Neural cell (in vitro differentiated cells): ENCODE data around the gene TNS1. TPM values are rescaled to one million over a fixed set of nuclear protein-coding genes. Genes with fewer than 3 reads are reported as not detected.
A peak's percentile ranks its signal among the peaks of the same experiment; 100 is the strongest.

Source experiments
- H2AFZ ChIP-seq: fragments of 200-600, 300-800 bp; sonication (generic), shearing (Covaris generic); 2 replicates; pipeline ENCODE4 v1.6.0; 2014; ENCODE audit warnings: low read depth, mild to moderate bottlenecking, antibody characterized with exemption, low read length, moderate library complexity
- H3F3A ChIP-seq: fragments of 200-600 bp; shearing (Covaris generic); 2 replicates; pipeline ENCODE4 v1.6.1; 2016; ENCODE audit warnings: mild to moderate bottlenecking, moderate library complexity, mixed read lengths, antibody characterized with exemption, low read length; ENCODE audit not compliant: insufficient read depth, poor library complexity, severe bottlenecking
- H3K27ac ChIP-seq: fragments of 200-600, 300-800 bp; sonication (generic), shearing (Covaris generic); 2 replicates; pipeline ENCODE4 v1.5.1; 2014; ENCODE audit warnings: mild to moderate bottlenecking, low read length, moderate library complexity
- H3K27me3 ChIP-seq: fragments of 300-800, 200-600 bp; sonication (generic), shearing (Covaris generic); 2 replicates; pipeline ENCODE4 v1.6.0; 2014; ENCODE audit warnings: mild to moderate bottlenecking, low read depth, low read length, moderate library complexity; ENCODE audit not compliant: insufficient read depth
- H3K36me3 ChIP-seq: fragments of 300-800, 200-600 bp; sonication (generic), shearing (Covaris generic); 2 replicates; pipeline ENCODE4 v1.5.1; 2014; ENCODE audit warnings: mild to moderate bottlenecking, antibody characterized with exemption, low read length, moderate library complexity; ENCODE audit not compliant: insufficient read depth
- H3K4me2 ChIP-seq: fragments of 300-800, 200-600 bp; sonication (generic), shearing (Covaris generic); 2 replicates; pipeline ENCODE4 v1.6.0; 2014; ENCODE audit warnings: mild to moderate bottlenecking, low read length
- H3K4me3 ChIP-seq: fragments of 300-800, 200-600 bp; sonication (generic), shearing (Covaris generic); 2 replicates; pipeline ENCODE4 v1.5.1; 2014; ENCODE audit warnings: mild to moderate bottlenecking, low read length, moderate library complexity
- H3K79me2 ChIP-seq: fragments of 200-600 bp; shearing (Covaris generic); replicated peaks from 2 replicates; pipeline ENCODE4 v1.6.0; 2014; ENCODE audit warnings: mild to moderate bottlenecking, low read length, moderate library complexity; ENCODE audit not compliant: insufficient read depth
- H3K9ac ChIP-seq: fragments of 300-800, 200-600 bp; sonication (generic), shearing (Covaris generic); 2 replicates; pipeline ENCODE4 v1.6.1; 2016; ENCODE audit warnings: mild to moderate bottlenecking, low read length, mixed read lengths
- H3K9me2 ChIP-seq: fragments of 200-600 bp; shearing (Covaris generic); 2 replicates; pipeline ENCODE4 v1.6.1; 2016; ENCODE audit warnings: mild to moderate bottlenecking, low read length, mixed read lengths; ENCODE audit not compliant: insufficient read depth
- H3K9me3 ChIP-seq: fragments of 200-600, 300-800 bp; sonication (generic), shearing (Covaris generic); 2 replicates; pipeline ENCODE4 v1.6.1; 2016; ENCODE audit warnings: mild to moderate bottlenecking, mixed run types, low read length, moderate library complexity, mixed read lengths
- H4K20me1 ChIP-seq: fragments of 200-600 bp; shearing (Covaris generic); 2 replicates; pipeline ENCODE4 v1.6.1; 2016; ENCODE audit warnings: mild to moderate bottlenecking, mixed run types; ENCODE audit not compliant: insufficient read depth
- EP300 ChIP-seq: fragments of 450-650 bp; conservative IDR thresholded peaks from 2 replicates; pipeline ENCODE4 v1.6.1; 2014; ENCODE audit warnings: antibody characterized with exemption, mild to moderate bottlenecking, moderate library complexity; ENCODE audit not compliant: poor library complexity, severe bottlenecking
- EZH2 ChIP-seq: fragments of 200-600, 300-800 bp; shearing (Covaris generic), sonication (generic); IDR thresholded peaks from 2 replicates; pipeline ENCODE4 v1.6.1; 2014; ENCODE audit warnings: antibody characterized with exemption, low read length, borderline replicate concordance, mild to moderate bottlenecking; ENCODE audit not compliant: insufficient read depth, poor library complexity, severe bottlenecking
- MXI1 ChIP-seq: fragments of 450-650 bp; conservative IDR thresholded peaks from 2 replicates; pipeline ENCODE4 v1.6.1; 2014; ENCODE audit warnings: antibody characterized with exemption, mild to moderate bottlenecking; ENCODE audit not compliant: poor library complexity, severe bottlenecking
- POLR2AphosphoS5 ChIP-seq: IDR thresholded peaks from 2 replicates; pipeline ENCODE4 v1.6.1; 2012
- RAD21 ChIP-seq: fragments of 450-650 bp; conservative IDR thresholded peaks from 2 replicates; pipeline ENCODE4 v1.6.1; 2014; ENCODE audit warnings: antibody characterized with exemption, mild to moderate bottlenecking, moderate library complexity
- SMC3 ChIP-seq: fragments of 450-650 bp; conservative IDR thresholded peaks from 2 replicates; pipeline ENCODE4 v1.6.1; 2014; ENCODE audit warnings: antibody characterized with exemption, mild to moderate bottlenecking, moderate library complexity; ENCODE audit not compliant: poor library complexity
- TAF1 ChIP-seq: IDR thresholded peaks from 2 replicates; pipeline ENCODE4 v1.6.1; 2012; ENCODE audit warnings: low read depth
- polyA plus RNA-seq: library from polyadenylated mRNA; depleted of rRNA; stranded (reverse); fragments of >200 nt; gene quantifications from 2 replicates; pipeline ENCODE4 v1.2.3, GENCODE V29; 2014
- TF ChIP-seq, protein P1 (sequence below): IDR thresholded peaks from 2 replicates; pipeline ENCODE4 v1.6.1; 2012; ENCODE audit warnings: borderline replicate concordance
- TF ChIP-seq, protein P2 (sequence below): fragments of 450-650 bp; IDR thresholded peaks from 2 replicates; pipeline ENCODE4 v1.5.1; 2014; ENCODE audit warnings: antibody characterized with exemption, mild to moderate bottlenecking, moderate library complexity; ENCODE audit not compliant: poor library complexity, severe bottlenecking

TNS1 gene
- polyA plus RNA-seq, 1 donor from 2014 or later, result 1.5 TPM

DNA sequence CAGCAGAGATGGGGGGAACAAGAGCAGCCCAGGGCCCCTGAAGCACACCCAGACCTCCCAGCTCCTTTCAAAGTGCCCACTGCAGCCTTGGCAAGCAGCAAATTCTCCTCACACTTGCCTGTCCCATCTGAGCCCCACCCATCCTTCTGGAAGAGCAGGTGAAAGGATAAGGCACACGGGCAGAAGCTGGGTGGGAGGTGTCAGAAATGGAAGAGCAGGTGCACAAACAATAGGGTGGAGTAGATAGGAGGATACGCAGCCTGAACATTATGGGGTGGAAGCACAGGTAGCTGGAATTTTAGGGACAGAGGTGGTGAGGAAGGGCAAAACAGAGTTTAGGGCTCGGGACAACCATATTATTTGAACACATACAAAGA is 69.2 kb downstream of the TNS1 start:
- no peaks in the 10 kb centered on the region for H3K79me2 ChIP-seq
- H3K4me3 ChIP-seq, result no peak overlapping the region
- no peaks in the 10 kb centered on the region for H3K27me3 ChIP-seq
- H3K9me2 ChIP-seq, result no peaks in the 10 kb centered on the region
- H3K4me2 ChIP-seq, result no peak overlapping the region
- peak overlapping the region; percentile 48 for H3K27ac ChIP-seq
- H3K36me3 ChIP-seq, result no peaks in the 10 kb centered on the region
- no peak overlapping the region for H2AFZ ChIP-seq
- TF ChIP-seq EZH2 (no peak), RAD21 (no peak), MXI1 (no peak), POLR2AphosphoS5 (no peak), EP300 (no peak), SMC3 (no peak), TAF1 (no peak)
- TF ChIP-seq, protein P1, sequence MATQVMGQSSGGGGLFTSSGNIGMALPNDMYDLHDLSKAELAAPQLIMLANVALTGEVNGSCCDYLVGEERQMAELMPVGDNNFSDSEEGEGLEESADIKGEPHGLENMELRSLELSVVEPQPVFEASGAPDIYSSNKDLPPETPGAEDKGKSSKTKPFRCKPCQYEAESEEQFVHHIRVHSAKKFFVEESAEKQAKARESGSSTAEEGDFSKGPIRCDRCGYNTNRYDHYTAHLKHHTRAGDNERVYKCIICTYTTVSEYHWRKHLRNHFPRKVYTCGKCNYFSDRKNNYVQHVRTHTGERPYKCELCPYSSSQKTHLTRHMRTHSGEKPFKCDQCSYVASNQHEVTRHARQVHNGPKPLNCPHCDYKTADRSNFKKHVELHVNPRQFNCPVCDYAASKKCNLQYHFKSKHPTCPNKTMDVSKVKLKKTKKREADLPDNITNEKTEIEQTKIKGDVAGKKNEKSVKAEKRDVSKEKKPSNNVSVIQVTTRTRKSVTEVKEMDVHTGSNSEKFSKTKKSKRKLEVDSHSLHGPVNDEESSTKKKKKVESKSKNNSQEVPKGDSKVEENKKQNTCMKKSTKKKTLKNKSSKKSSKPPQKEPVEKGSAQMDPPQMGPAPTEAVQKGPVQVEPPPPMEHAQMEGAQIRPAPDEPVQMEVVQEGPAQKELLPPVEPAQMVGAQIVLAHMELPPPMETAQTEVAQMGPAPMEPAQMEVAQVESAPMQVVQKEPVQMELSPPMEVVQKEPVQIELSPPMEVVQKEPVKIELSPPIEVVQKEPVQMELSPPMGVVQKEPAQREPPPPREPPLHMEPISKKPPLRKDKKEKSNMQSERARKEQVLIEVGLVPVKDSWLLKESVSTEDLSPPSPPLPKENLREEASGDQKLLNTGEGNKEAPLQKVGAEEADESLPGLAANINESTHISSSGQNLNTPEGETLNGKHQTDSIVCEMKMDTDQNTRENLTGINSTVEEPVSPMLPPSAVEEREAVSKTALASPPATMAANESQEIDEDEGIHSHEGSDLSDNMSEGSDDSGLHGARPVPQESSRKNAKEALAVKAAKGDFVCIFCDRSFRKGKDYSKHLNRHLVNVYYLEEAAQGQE, result no peak
- TF ChIP-seq, protein P2, sequence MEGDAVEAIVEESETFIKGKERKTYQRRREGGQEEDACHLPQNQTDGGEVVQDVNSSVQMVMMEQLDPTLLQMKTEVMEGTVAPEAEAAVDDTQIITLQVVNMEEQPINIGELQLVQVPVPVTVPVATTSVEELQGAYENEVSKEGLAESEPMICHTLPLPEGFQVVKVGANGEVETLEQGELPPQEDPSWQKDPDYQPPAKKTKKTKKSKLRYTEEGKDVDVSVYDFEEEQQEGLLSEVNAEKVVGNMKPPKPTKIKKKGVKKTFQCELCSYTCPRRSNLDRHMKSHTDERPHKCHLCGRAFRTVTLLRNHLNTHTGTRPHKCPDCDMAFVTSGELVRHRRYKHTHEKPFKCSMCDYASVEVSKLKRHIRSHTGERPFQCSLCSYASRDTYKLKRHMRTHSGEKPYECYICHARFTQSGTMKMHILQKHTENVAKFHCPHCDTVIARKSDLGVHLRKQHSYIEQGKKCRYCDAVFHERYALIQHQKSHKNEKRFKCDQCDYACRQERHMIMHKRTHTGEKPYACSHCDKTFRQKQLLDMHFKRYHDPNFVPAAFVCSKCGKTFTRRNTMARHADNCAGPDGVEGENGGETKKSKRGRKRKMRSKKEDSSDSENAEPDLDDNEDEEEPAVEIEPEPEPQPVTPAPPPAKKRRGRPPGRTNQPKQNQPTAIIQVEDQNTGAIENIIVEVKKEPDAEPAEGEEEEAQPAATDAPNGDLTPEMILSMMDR, result no peak
- H3K9me3 ChIP-seq, result no peaks in the 10 kb centered on the region
- peak overlapping the region; percentile 17 for H3K9ac ChIP-seq
- H3F3A ChIP-seq, result no peaks in the 10 kb centered on the region
- no peaks in the 10 kb centered on the region for H4K20me1 ChIP-seq

DNA sequence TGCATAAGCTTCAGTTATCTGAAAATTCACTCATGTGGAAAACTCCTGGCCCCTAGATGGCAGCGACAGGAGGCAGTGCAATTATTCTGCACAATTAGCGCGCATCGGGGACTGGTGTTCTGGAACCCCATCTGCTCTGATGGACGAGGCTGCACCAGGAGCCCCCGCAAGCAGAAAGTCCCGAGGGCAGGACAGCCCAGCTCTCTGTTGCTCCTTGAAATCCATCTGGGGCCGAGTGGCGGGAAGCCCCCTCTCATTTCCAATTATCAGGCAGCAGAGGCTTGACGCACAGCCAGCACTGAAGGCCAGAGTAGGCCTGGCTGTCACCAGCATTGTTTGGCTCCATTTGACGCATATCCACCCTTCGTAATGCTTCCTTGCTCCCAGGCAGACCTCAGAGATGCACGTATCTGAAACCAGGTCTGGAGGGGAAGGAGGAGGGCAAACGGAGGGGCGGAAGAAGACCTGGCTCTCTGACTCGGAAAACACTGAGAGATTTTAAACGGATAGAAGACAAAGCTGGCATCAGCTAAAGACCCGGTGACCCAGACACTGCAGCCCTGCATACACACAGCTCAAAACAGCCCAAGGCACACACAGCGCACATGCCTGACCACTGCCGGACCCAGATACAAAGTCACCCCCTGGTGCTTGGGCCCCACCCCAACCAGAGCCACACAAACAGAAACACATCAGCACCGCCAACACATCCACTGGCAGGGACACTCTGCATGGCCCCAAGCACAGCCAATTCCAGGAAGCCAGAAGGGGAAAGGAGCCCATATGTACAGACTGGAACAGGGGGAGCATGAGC is 69.8 kb downstream of the TNS1 start:
- TF ChIP-seq, protein P2, result peak; percentile 31
- TF ChIP-seq, protein P1, result no peak
- Histone ChIP-seq H3K27me3 (no peaks in the 10 kb centered on the region), H3K36me3 (no peaks in the 10 kb centered on the region), H3K79me2 (no peaks in the 10 kb centered on the region), H3K9ac (peak overlapping the region; percentile 17), H2AFZ (no peak overlapping the region), H3F3A (no peaks in the 10 kb centered on the region), H3K4me3 (no peak overlapping the region), H3K9me2 (no peaks in the 10 kb centered on the region), H3K9me3 (no peaks in the 10 kb centered on the region), H3K4me2 (no peak overlapping the region), H3K27ac (peak overlapping the region; percentile 48), H4K20me1 (no peaks in the 10 kb centered on the region)
